SIG-M5 treated with dmso at 0.1 percent for 504 hours (cell line): Measurements from ENCODE around the gene SOHLH1.

Experiments
- DNase-seq: peaks from one replicate; lab custom pipeline; 2025; ENCODE audit not compliant: unreplicated experiment; lab: John Stamatoyannopoulos, UW

SOHLH1 gene

GRCh38 chr9:135704483-135704882 lies 5.2 kb upstream of the SOHLH1 start:
- no peak for DNase-seq

GRCh38 chr9:135703726-135704125 lies 4.4 kb upstream of the SOHLH1 start:
- no peak for DNase-seq

- DNase-seq, result no peak
Observed at GRCh38 chr9:135701959-135702721, 2.9 kb upstream of the SOHLH1 start, which contains the start of gene KCNT1. Gene KCNT1 (plus strand): TSS chr9:135702185. CDS start chr9:135702259, 74 bp downstream.

- no peak for DNase-seq
Observed at GRCh38 chr9:135701067-135701958, 2.0 kb upstream of the SOHLH1 start.

- no peak for DNase-seq
Observed at GRCh38 chr9:135700525-135700924, 1.2 kb upstream of the SOHLH1 start.

- no peak for DNase-seq
Observed at GRCh38 chr9:135698767-135699166, 514 bp downstream of the SOHLH1 start.

GRCh38 chr9:135698236-135698635 lies 1.0 kb downstream of the SOHLH1 start:
- no peak for DNase-seq

- DNase-seq, result no peak
Observed at GRCh38 chr9:135697226-135697625, 2.1 kb downstream of the SOHLH1 start.

GRCh38 chr9:135696446-135696845 lies 2.8 kb downstream of the SOHLH1 start:
- DNase-seq, result no peak

- DNase-seq, result no peak
Observed at GRCh38 chr9:135695642-135696041, 3.6 kb downstream of the SOHLH1 start.

- DNase-seq, result no peak
Observed at GRCh38 chr9:135695036-135695435, 4.2 kb downstream of the SOHLH1 start.

- no peak for DNase-seq
Observed at GRCh38 chr9:135694414-135694813, 4.9 kb downstream of the SOHLH1 start.

GRCh38 chr9:135693771-135694170 lies 5.5 kb downstream of the SOHLH1 start:
- DNase-seq, result no peak

GRCh38 chr9:135693265-135693664 lies 6.0 kb downstream of the SOHLH1 start:
- no peak for DNase-seq

- DNase-seq, result no peak
Observed at GRCh38 chr9:135692410-135692809, 6.9 kb downstream of the SOHLH1 start.

- DNase-seq, result no peak
Observed at GRCh38 chr9:135690836-135691570, 8.3 kb downstream of the SOHLH1 start.

- DNase-seq, result no peak
Observed at GRCh38 chr9:135689011-135689410, 10.3 kb downstream of the SOHLH1 start.

GRCh38 chr9:135687216-135687615 lies 12.1 kb downstream of the SOHLH1 start:
- no peak for DNase-seq

GRCh38 chr9:135684691-135685090 lies 14.6 kb downstream of the SOHLH1 start:
- DNase-seq, result no peak

GRCh38 chr9:135683401-135684034 lies 15.8 kb downstream of the SOHLH1 start:
- no peak for DNase-seq

- DNase-seq, result no peak
Observed at GRCh38 chr9:135681161-135681560, 18.1 kb downstream of the SOHLH1 start.
